Measurements from ENCODE around the gene LRRN4CL.

DNA sequence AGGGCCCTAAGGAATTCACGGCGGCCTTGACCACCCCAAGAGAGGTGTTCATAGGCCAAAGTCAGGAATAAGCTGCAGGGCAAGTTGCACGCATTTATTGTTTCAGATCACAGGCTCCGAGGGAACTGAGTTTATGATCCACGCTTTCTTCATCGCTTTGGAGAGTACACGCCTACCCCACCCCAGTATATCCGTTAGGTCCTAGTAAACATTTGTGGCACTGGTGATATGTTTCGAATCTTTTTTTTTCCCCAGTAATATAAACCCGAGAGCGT is 43.7 kb downstream of the LRRN4CL start:
- TF ChIP-seq YY1 (IDR thresholded peaks at IDR 0.05; ENCODE audit: insufficient read depth, insufficient read length) (no peak), SUZ12 (IDR thresholded peaks at IDR 0.05; ENCODE audit: extremely low read depth, insufficient read depth, insufficient read length) (no peak)
